SK-N-MC (cell line): ENCODE measurements around the gene RITA1.

ENCODE experiments used
- FOXP2 ChIP-seq: optimal IDR thresholded peaks from 2 replicates; pipeline ENCODE3; 2011; ENCODE audit warnings: mild to moderate bottlenecking, moderate library complexity; ENCODE audit not compliant: insufficient read depth; ENCODE audit errors: extremely low read length, control extremely low read depth
- POLR2AphosphoS5 ChIP-seq: IDR thresholded peaks from 2 replicates; pipeline ENCODE4 v1.6.1; 2012; ENCODE audit warnings: mild to moderate bottlenecking, low read depth, low read length, borderline replicate concordance

- TF ChIP-seq POLR2AphosphoS5 = peak; percentile 89
- TF ChIP-seq FOXP2 = no peak
Measured at GRCh38 chr12:113185180-113186032, at the start of gene RITA1, which contains the start of gene DDX54.
